KMS-11 (cell line): ENCODE results near the gene CYTH3.

ENCODE experiments used
- H2AFZ ChIP-seq: fragments of 200-600 bp; sonication (generic); 2 replicates; pipeline ENCODE4 v1.6.1; 2016; ENCODE audit warnings: antibody characterized with exemption, mixed run types, low read depth
- H3K27ac ChIP-seq: fragments of 200-600 bp; sonication (generic); 2 replicates; pipeline ENCODE4 v1.6.1; 2016; ENCODE audit warnings: mild to moderate bottlenecking, mixed run types
- H3K27me3 ChIP-seq: fragments of 200-600 bp; sonication (generic); 2 replicates; pipeline ENCODE4 v1.6.1; 2017; ENCODE audit warnings: mild to moderate bottlenecking, low read depth, mixed run types, moderate library complexity; ENCODE audit not compliant: insufficient read depth
- H3K36me3 ChIP-seq: fragments of 200-600 bp; sonication (generic); 2 replicates; pipeline ENCODE4 v1.6.1; 2017; ENCODE audit warnings: mild to moderate bottlenecking, mixed run types; ENCODE audit not compliant: insufficient read depth
- H3K4me1 ChIP-seq: fragments of 200-600 bp; sonication (generic); 2 replicates; pipeline ENCODE4 v1.6.1; 2016; ENCODE audit warnings: mild to moderate bottlenecking, low read depth, mixed run types; ENCODE audit not compliant: poor library complexity, severe bottlenecking
- H3K4me2 ChIP-seq: fragments of 200-600 bp; sonication (generic); 2 replicates; pipeline ENCODE4 v1.7.0; 2016; ENCODE audit warnings: mild to moderate bottlenecking, mixed run types
- H3K4me3 ChIP-seq: fragments of 200-600 bp; sonication (generic); IDR thresholded peaks from 2 replicates; pipeline ENCODE4 v1.6.1; 2017; ENCODE audit warnings: low read depth, low read length, mixed read lengths; ENCODE audit not compliant: insufficient read depth
- H3K79me2 ChIP-seq: fragments of 200-600 bp; sonication (generic); 2 replicates; pipeline ENCODE4 v1.6.1; 2016; ENCODE audit warnings: low read depth, mixed run types; ENCODE audit not compliant: insufficient read depth
- H3K9ac ChIP-seq: fragments of 200-600 bp; sonication (generic); 2 replicates; pipeline ENCODE4 v1.6.1; 2016; ENCODE audit warnings: mild to moderate bottlenecking, mixed run types
- H4K20me1 ChIP-seq: fragments of 200-600 bp; sonication (generic); 2 replicates; pipeline ENCODE4 v1.6.1; 2016; ENCODE audit warnings: mild to moderate bottlenecking, mixed run types; ENCODE audit not compliant: insufficient read depth
- CTCF ChIP-seq: fragments of 200-600 bp; sonication (generic); conservative IDR thresholded peaks from 2 replicates; pipeline ENCODE4 v1.6.1; 2017; ENCODE audit warnings: low read depth, mild to moderate bottlenecking, antibody characterized with exemption, low read length, moderate library complexity, mixed read lengths

The CYTH3 gene

GRCh38 chr7:6158424-6159096 lies 113.9 kb downstream of the CYTH3 start:
- H3K4me3 ChIP-seq: no peak overlapping the region
- H3K36me3 ChIP-seq: peaks cover 5% of the 10 kb centered on the region; the same call in 1 of the 2 replicates
- H3K4me2 ChIP-seq: no peak overlapping the region
- no peaks in the 10 kb centered on the region for H4K20me1 ChIP-seq
- H3K4me1 ChIP-seq: peaks cover 45% of the 10 kb centered on the region
- H3K79me2 ChIP-seq: no peaks in the 10 kb centered on the region; the same call in 1 of the 2 replicates
- no peak for TF ChIP-seq CTCF
- H3K27ac ChIP-seq: no peak overlapping the region
- no peak overlapping the region for H3K9ac ChIP-seq
- H2AFZ ChIP-seq: no peak overlapping the region
- no peaks in the 10 kb centered on the region for H3K27me3 ChIP-seq

- H3K4me2 ChIP-seq: no peak overlapping the region
- no peak for TF ChIP-seq CTCF
- no peaks in the 10 kb centered on the region; the same call in 1 of the 2 replicates for H3K79me2 ChIP-seq
- H3K9ac ChIP-seq: no peak overlapping the region
- H3K4me3 ChIP-seq: no peak overlapping the region
- H4K20me1 ChIP-seq: no peaks in the 10 kb centered on the region
- no peaks in the 10 kb centered on the region for H3K27me3 ChIP-seq
- peaks cover 38% of the 10 kb centered on the region for H3K4me1 ChIP-seq
- H3K36me3 ChIP-seq: peaks cover 5% of the 10 kb centered on the region; the same call in 1 of the 2 replicates
- H3K27ac ChIP-seq: no peak overlapping the region
- no peak overlapping the region for H2AFZ ChIP-seq
Measured at GRCh38 chr7:6157685-6158423, 114.6 kb downstream of the CYTH3 start.

- no peak overlapping the region for H3K4me2 ChIP-seq
- H4K20me1 ChIP-seq: no peaks in the 10 kb centered on the region
- no peak overlapping the region for H2AFZ ChIP-seq
- H3K4me3 ChIP-seq: no peak overlapping the region
- H3K27me3 ChIP-seq: no peaks in the 10 kb centered on the region
- peaks cover 26% of the 10 kb centered on the region for H3K4me1 ChIP-seq
- no peaks in the 10 kb centered on the region; the same call in 1 of the 2 replicates for H3K79me2 ChIP-seq
- H3K9ac ChIP-seq: no peak overlapping the region
- H3K36me3 ChIP-seq: peaks cover 5% of the 10 kb centered on the region; the same call in 1 of the 2 replicates
- TF ChIP-seq CTCF: no peak
- H3K27ac ChIP-seq: no peak overlapping the region
Measured at GRCh38 chr7:6156734-6157133, 115.7 kb downstream of the CYTH3 start.

- Histone ChIP-seq H3K27ac (no peak overlapping the region), H3K36me3 (peaks cover 8% of the 10 kb centered on the region; the same call in 1 of the 2 replicates), H3K79me2 (no peaks in the 10 kb centered on the region; the same call in 1 of the 2 replicates), H3K4me3 (no peak overlapping the region), H4K20me1 (no peaks in the 10 kb centered on the region), H3K4me2 (no peak overlapping the region), H3K9ac (no peak overlapping the region), H2AFZ (no peak overlapping the region), H3K27me3 (no peaks in the 10 kb centered on the region), H3K4me1 (peaks cover 15% of the 10 kb centered on the region)
- no peak for TF ChIP-seq CTCF
Measured at GRCh38 chr7:6155596-6155995, 116.8 kb downstream of the CYTH3 start.
